Mucosa of stomach (tissue), 1 donor: Measurements from ENCODE around the gene ALDH3A2.

Experiments used
- H3K27me3 ChIP-seq: one replicate; pipeline ENCODE4 v1.7.0; 2013; ENCODE audit warnings: mild to moderate bottlenecking, low read length; ENCODE audit not compliant: control insufficient read depth, insufficient read depth
- H3K36me3 ChIP-seq: one replicate; pipeline ENCODE4 v1.7.0; 2013; ENCODE audit warnings: low read length; ENCODE audit not compliant: control insufficient read depth, insufficient read depth
- H3K4me1 ChIP-seq: one replicate; pipeline ENCODE4 v1.7.0; 2013; ENCODE audit warnings: mild to moderate bottlenecking, low read length; ENCODE audit not compliant: control insufficient read depth, insufficient read depth
- H3K4me3 ChIP-seq: one replicate; pipeline ENCODE4 v1.7.0; 2013; ENCODE audit warnings: low read length
- H3K9ac ChIP-seq: one replicate; pipeline ENCODE4 v1.7.0; 2013; ENCODE audit warnings: mild to moderate bottlenecking, low read length, moderate library complexity
- H3K9me3 ChIP-seq: one replicate; pipeline ENCODE4 v1.7.0; 2013; ENCODE audit warnings: mild to moderate bottlenecking, low read length, moderate library complexity; ENCODE audit not compliant: control insufficient read depth
- donor health status: Pancreatic carcinoma.

The ALDH3A2 gene

GRCh38 chr17:19703106-19703827 is 54.7 kb downstream of the ALDH3A2 start:
- H3K9ac ChIP-seq = no peak overlapping the region
- H3K27me3 ChIP-seq = no peaks in the 10 kb centered on the region
- no peak overlapping the region for H3K4me3 ChIP-seq
- no peaks in the 10 kb centered on the region for H3K9me3 ChIP-seq
- H3K36me3 ChIP-seq = no peaks in the 10 kb centered on the region
- peaks cover 24% of the 10 kb centered on the region for H3K4me1 ChIP-seq

DNA sequence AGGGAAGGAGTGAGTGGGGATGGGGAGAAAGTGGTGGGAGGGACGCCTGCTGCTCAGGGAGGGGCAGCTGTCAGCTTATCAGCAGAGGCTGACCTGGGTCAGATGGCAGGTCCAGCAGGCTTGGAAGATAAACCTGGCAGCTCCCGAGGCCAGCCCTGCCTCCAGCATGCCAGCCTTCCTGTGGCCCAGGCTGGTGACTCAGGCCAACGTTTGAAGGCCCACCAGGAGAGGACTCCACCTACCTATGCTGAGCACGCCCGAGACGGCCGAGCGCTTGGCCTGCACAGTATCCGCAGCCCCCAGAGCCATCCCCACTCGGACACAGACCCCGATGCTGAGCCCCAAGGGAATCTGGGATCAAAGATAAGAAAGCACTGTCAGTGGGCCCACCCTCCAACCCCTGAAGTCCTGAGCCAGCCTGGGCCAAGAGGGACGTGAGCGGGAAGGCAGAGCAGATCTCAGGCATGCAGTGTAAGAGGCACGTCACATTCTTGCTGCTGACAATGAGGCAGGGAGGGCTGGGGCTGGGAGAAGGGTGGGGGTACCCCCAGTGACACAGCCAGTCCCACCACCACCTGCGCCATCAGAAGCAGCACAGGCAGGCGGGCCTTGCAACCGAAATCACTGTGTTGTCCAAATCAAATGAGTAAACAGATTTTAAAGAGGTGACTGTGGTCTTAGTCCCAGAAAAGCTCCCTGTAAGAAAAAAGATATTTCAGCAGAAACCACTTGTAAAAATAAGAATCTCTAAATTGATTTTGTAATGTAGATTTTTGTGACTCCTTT is 55.5 kb downstream of the ALDH3A2 start:
- Histone ChIP-seq H3K36me3 (no peaks in the 10 kb centered on the region), H3K9ac (no peak overlapping the region), H3K4me1 (peaks cover 24% of the 10 kb centered on the region), H3K4me3 (no peak overlapping the region), H3K9me3 (no peaks in the 10 kb centered on the region), H3K27me3 (no peaks in the 10 kb centered on the region)

GRCh38 chr17:19705201-19705600 is 56.6 kb downstream of the ALDH3A2 start:
- Histone ChIP-seq H3K4me3 (no peak overlapping the region), H3K9ac (no peak overlapping the region), H3K36me3 (no peaks in the 10 kb centered on the region), H3K9me3 (no peaks in the 10 kb centered on the region), H3K4me1 (peaks cover 24% of the 10 kb centered on the region), H3K27me3 (no peaks in the 10 kb centered on the region)

DNA sequence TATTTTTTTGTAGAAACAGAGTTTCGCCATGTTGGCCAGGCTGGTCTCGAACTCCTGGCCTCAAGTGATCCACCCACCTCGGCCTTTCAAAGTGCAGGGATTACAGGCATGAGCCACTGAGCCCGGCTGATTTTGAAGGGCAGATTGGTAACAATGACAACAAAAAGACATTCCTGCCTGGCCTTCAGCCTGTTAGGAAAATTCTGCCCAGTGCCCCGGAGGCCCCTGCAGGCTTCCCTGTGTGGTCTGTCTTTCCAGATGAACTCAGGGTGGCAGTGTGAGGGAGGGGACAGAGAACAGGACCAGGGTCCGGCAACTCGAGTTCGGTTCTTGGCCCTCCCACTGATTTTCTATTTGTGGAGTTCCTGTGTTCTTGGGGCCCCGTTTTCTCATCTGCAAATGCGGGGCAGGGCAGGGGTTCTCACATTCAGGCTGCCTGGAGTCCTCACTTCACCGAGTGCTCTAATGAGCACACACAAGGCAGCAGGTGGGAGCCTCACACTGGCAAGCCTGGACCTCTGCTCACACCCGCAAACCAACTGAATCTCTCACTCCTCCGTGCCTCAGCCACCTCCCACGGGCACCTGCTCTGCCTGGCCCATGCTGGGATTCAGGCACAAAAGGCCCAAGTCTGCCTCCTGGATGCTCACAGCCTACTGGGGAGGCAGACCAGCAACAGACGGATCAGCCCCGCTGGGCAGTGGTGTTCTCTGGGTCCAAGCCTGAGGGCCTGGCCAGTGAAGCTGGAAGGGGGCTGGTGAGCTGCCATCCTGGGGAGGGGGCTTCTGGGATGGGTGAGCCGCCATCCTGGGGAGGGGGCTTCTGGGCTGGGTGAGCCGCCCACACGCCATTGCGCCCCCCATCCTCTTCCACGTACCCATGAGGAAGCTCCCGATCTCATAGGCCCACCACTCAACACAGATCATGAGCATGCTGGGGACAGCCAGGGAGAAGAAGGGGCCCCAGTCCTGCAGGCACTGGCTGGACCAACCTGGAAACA is 57.5 kb downstream of the ALDH3A2 start:
- no peaks in the 10 kb centered on the region for H3K36me3 ChIP-seq
- H3K27me3 ChIP-seq = no peaks in the 10 kb centered on the region
- no peak overlapping the region for H3K4me3 ChIP-seq
- H3K4me1 ChIP-seq = peaks cover 24% of the 10 kb centered on the region
- H3K9me3 ChIP-seq = no peaks in the 10 kb centered on the region
- no peak overlapping the region for H3K9ac ChIP-seq

GRCh38 chr17:19706791-19707727 is 58.5 kb downstream of the ALDH3A2 start:
- H3K9me3 ChIP-seq = no peaks in the 10 kb centered on the region
- H3K36me3 ChIP-seq = no peaks in the 10 kb centered on the region
- H3K4me3 ChIP-seq = no peak overlapping the region
- H3K9ac ChIP-seq = no peak overlapping the region
- H3K4me1 ChIP-seq = peaks cover 24% of the 10 kb centered on the region
- no peaks in the 10 kb centered on the region for H3K27me3 ChIP-seq

DNA sequence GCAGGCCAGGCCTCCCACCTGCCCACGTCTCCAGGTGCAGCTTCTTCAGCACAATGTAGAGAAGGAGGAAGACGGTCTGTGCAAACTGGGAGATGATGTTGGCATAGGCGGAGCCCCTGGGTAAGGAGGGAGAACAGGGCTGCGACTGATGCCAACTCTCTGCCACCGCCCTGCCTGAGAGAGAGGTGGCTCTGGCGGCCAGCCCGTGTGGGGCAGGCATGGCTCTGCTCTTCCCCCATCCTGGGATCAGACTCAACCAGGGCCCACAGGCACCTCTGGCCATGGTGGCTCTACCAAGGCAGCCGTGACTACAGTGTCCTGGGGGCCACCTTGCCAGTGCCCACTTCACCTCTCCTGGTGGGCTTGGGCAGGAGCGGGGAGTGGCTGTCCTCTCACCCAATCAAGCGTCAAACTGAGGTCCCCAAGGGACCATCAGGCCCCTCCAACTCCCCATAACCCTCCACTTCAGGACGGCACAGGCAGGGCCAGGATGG is 59.2 kb downstream of the ALDH3A2 start:
- Histone ChIP-seq H3K4me3 (no peak overlapping the region), H3K9me3 (no peaks in the 10 kb centered on the region), H3K36me3 (no peaks in the 10 kb centered on the region), H3K27me3 (no peaks in the 10 kb centered on the region), H3K4me1 (peaks cover 24% of the 10 kb centered on the region), H3K9ac (no peak overlapping the region)

- Histone ChIP-seq H3K4me1 (peaks cover 19% of the 10 kb centered on the region), H3K36me3 (no peaks in the 10 kb centered on the region), H3K9ac (no peak overlapping the region), H3K27me3 (no peaks in the 10 kb centered on the region), H3K9me3 (no peaks in the 10 kb centered on the region), H3K4me3 (no peak overlapping the region)
Measured at GRCh38 chr17:19708431-19709175, 60.1 kb downstream of the ALDH3A2 start.

GRCh38 chr17:19709841-19710240 is 61.3 kb downstream of the ALDH3A2 start:
- H3K36me3 ChIP-seq = no peaks in the 10 kb centered on the region
- H3K27me3 ChIP-seq = no peaks in the 10 kb centered on the region
- H3K9me3 ChIP-seq = no peaks in the 10 kb centered on the region
- H3K9ac ChIP-seq = no peak overlapping the region
- no peak overlapping the region for H3K4me3 ChIP-seq
- peaks cover 16% of the 10 kb centered on the region for H3K4me1 ChIP-seq

DNA sequence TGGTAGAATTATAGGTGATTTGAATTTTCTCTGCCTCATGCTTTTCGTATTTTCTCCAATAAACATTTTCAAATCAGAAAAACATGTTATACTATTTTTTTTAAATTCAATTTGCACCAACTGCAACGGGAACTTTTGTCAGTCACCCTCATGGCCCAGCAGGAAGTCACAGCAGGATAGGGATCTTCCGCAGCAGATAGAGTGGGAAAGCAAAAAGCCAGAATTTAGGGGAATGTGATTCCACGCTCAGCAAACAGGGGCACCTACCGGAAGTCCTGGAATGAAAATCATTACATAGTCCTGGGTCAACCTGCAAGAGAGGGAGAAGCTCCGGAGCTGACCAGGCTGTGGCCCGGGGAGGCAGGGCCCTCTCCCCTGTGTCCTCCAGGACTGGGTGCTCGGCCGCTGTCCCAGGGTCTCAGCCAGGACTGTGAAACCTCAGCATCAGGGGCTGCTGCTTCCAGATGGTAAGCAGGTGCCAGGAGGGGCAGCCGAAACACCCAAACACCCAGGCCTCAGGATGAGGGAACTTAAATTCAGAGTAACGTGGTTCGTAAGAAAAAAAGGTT is 64.0 kb downstream of the ALDH3A2 start:
- Histone ChIP-seq H3K36me3 (no peaks in the 10 kb centered on the region), H3K4me3 (no peak overlapping the region), H3K4me1 (peaks cover 29% of the 10 kb centered on the region), H3K9ac (no peak overlapping the region), H3K27me3 (no peaks in the 10 kb centered on the region), H3K9me3 (no peaks in the 10 kb centered on the region)

GRCh38 chr17:19713462-19713861 is 64.9 kb downstream of the ALDH3A2 start:
- Histone ChIP-seq H3K36me3 (no peaks in the 10 kb centered on the region), H3K4me1 (peaks cover 32% of the 10 kb centered on the region), H3K4me3 (no peak overlapping the region), H3K9me3 (no peaks in the 10 kb centered on the region), H3K27me3 (no peaks in the 10 kb centered on the region), H3K9ac (no peak overlapping the region)
